Endodermal cell (in vitro differentiated cells): Measurements from ENCODE around the gene GRIP1. TPM values are rescaled to one million over a fixed set of nuclear protein-coding genes. Genes with fewer than 3 reads are reported as not detected.

Source experiments
- DNase-seq: peaks from one replicate; pipeline ENCODE4 v3.0.0-alpha.2; 2017
- H3K27ac ChIP-seq: 2 replicates; pipeline ENCODE4 v1.5.1; 2013; ENCODE audit warnings: mild to moderate bottlenecking, low read depth, low read length, moderate library complexity
- H3K27me3 ChIP-seq: 2 replicates; pipeline ENCODE4 v1.6.1; 2013; ENCODE audit warnings: mild to moderate bottlenecking, low read length, moderate library complexity; ENCODE audit not compliant: insufficient read depth, control insufficient read depth, poor library complexity, severe bottlenecking
- H3K36me3 ChIP-seq: 2 replicates; pipeline ENCODE4 v1.7.0; 2013; ENCODE audit warnings: mild to moderate bottlenecking, low read length, moderate library complexity; ENCODE audit not compliant: control insufficient read depth, insufficient read depth
- H3K4me1 ChIP-seq: one replicate; pipeline ENCODE4 v1.7.0; 2013; ENCODE audit warnings: low read length; ENCODE audit not compliant: control insufficient read depth, insufficient read depth
- H3K4me3 ChIP-seq: 2 replicates; pipeline ENCODE4 v1.5.1; 2013; ENCODE audit warnings: mild to moderate bottlenecking, low read length, moderate library complexity
- H3K9ac ChIP-seq: 2 replicates; pipeline ENCODE4 v1.6.1; 2013; ENCODE audit warnings: mild to moderate bottlenecking, low read length, moderate library complexity; ENCODE audit not compliant: poor library complexity, severe bottlenecking; ENCODE audit errors: extremely low read depth
- H3K9me3 ChIP-seq: 2 replicates; pipeline ENCODE4 v1.6.1; 2013; ENCODE audit warnings: mild to moderate bottlenecking, low read length, moderate library complexity; ENCODE audit not compliant: control insufficient read depth
- H3K27ac Mint-ChIP-seq: 2 replicates; pipeline ENCODE4 v1.8.0; 2020; ENCODE audit warnings: mixed read lengths
- H3K27me3 Mint-ChIP-seq: 2 replicates; pipeline ENCODE4 v1.8.0; 2021; ENCODE audit warnings: mild to moderate bottlenecking, mixed read lengths; ENCODE audit not compliant: insufficient read depth
- H3K36me3 Mint-ChIP-seq: 2 replicates; pipeline ENCODE4 v1.8.0; 2020; ENCODE audit warnings: low read depth, mixed read lengths
- H3K4me1 Mint-ChIP-seq: 2 replicates; pipeline ENCODE4 v1.8.0; 2020; ENCODE audit warnings: mixed read lengths
- H3K4me3 Mint-ChIP-seq: 2 replicates; pipeline ENCODE4 v1.8.0; 2020; ENCODE audit warnings: mild to moderate bottlenecking, moderate library complexity, mixed read lengths
- H3K9me3 Mint-ChIP-seq: 2 replicates; pipeline ENCODE4 v1.8.0; 2020; ENCODE audit warnings: mild to moderate bottlenecking, mixed read lengths
- CTCF ChIP-seq: fragments of 200-600 bp; sonication (generic); conservative IDR thresholded peaks from 2 replicates; pipeline ENCODE4 v1.5.0; 2021; ENCODE audit warnings: antibody characterized with exemption, mild to moderate bottlenecking
- WGBS, 2 experiments: methylation state at CpG; one replicate each; pipeline versions ENCODE4 v1.1.5 to v1.1.7; 2013; ENCODE audit warnings: missing lambda C conversion rate in 2 of 2, mixed read lengths in 1 of 2; ENCODE audit not compliant: insufficient coverage in 1 of 2, insufficient read length in 1 of 2; 5-methylcytosine and 5-hydroxymethylcytosine counted together
- total RNA-seq, 2 donors: library from RNA; stranded (reverse); fragmentation: NEBNext Ultra II Directional in 1 of 2; extraction: Animal tissue kit (Norgen Biotek cat#: 25700) in 1 of 2; gene quantifications; 2 replicates in 1 of 2; 3 replicates in 1 of 2; pipeline ENCODE4 v1.2.1, GENCODE V29; 2021

The GRIP1 gene
- total RNA-seq, 2 donors from 2014 or later, result 41.0 to 47.6 TPM

- TF ChIP-seq CTCF, result no peak
- H3K27ac Mint-ChIP-seq, result no peak overlapping the region
- peaks cover 12% of the 10 kb centered on the region for H3K4me1 Mint-ChIP-seq
- 89 to 96% methylated on average over 5 to 10 of the region's 10 CpGs for WGBS, 2 experiments
- Histone ChIP-seq H3K9ac (no peak overlapping the region), H3K4me1 (peaks cover 4% of the 10 kb centered on the region), H3K27me3 (no peaks in the 10 kb centered on the region), H3K27ac (no peak overlapping the region), H3K36me3 (no peaks in the 10 kb centered on the region), H3K4me3 (no peak overlapping the region), H3K9me3 (no peaks in the 10 kb centered on the region)
- H3K4me3 Mint-ChIP-seq, result no peak overlapping the region
- no peaks in the 10 kb centered on the region for H3K9me3 Mint-ChIP-seq
- no peaks in the 10 kb centered on the region for H3K36me3 Mint-ChIP-seq
- DNase-seq, result no peak
- no peaks in the 10 kb centered on the region for H3K27me3 Mint-ChIP-seq
These were observed 30.7 kb downstream of the GRIP1 start for GRCh38 chr12:66648033-66648735.

- Histone ChIP-seq H3K9me3 (no peaks in the 10 kb centered on the region), H3K36me3 (no peaks in the 10 kb centered on the region), H3K4me1 (peaks cover 4% of the 10 kb centered on the region), H3K27me3 (no peaks in the 10 kb centered on the region), H3K9ac (no peak overlapping the region), H3K4me3 (no peak overlapping the region), H3K27ac (no peak overlapping the region)
- no peak for TF ChIP-seq CTCF
- Mint-ChIP-seq H3K27me3 (no peaks in the 10 kb centered on the region), H3K36me3 (no peaks in the 10 kb centered on the region), H3K9me3 (no peaks in the 10 kb centered on the region), H3K4me3 (no peak overlapping the region), H3K4me1 (peaks cover 1% of the 10 kb centered on the region), H3K27ac (no peak overlapping the region)
- DNase-seq, result no peak
- 97 to 100% methylated on average over 2 to 4 of the region's 5 CpGs for WGBS, 2 experiments
These were observed 31.7 kb downstream of the GRIP1 start for GRCh38 chr12:66647034-66647691.

GRCh38 chr12:66644151-66644550, 34.7 kb downstream of the GRIP1 start:
- Mint-ChIP-seq H3K27me3 (no peaks in the 10 kb centered on the region), H3K4me1 (peaks cover 2% of the 10 kb centered on the region), H3K9me3 (no peaks in the 10 kb centered on the region), H3K27ac (no peak overlapping the region), H3K4me3 (no peak overlapping the region), H3K36me3 (no peaks in the 10 kb centered on the region)
- no peak for TF ChIP-seq CTCF
- Histone ChIP-seq H3K36me3 (no peaks in the 10 kb centered on the region), H3K27me3 (no peaks in the 10 kb centered on the region), H3K9me3 (no peaks in the 10 kb centered on the region), H3K9ac (no peak overlapping the region), H3K4me1 (no peaks in the 10 kb centered on the region), H3K4me3 (no peak overlapping the region), H3K27ac (no peak overlapping the region)
- no peak for DNase-seq
- 100% methylated on average over 1 of the region's 1 CpG; no CpG with 5 or more reads in 1 of the 2 experiments for WGBS, 2 experiments
